MM.1S (cell line): Measurements from ENCODE around the gene BCCIP.

Experiments used
- CTCF ChIP-seq: fragments of 300-600 bp; sonication (generic); IDR thresholded peaks from 2 replicates; pipeline ENCODE4 v1.5.1; 2016; ENCODE audit warnings: antibody characterized with exemption, low read length, mixed read lengths
- EZH2 ChIP-seq: fragments of 300-600 bp; sonication (generic); optimal IDR thresholded peaks from 2 replicates; pipeline ENCODE3; 2017; ENCODE audit warnings: low read depth, mild to moderate bottlenecking, antibody characterized with exemption, low read length, mixed read lengths
- EZH2phosphoT487 ChIP-seq: fragments of 300-600 bp; sonication (generic); IDR thresholded peaks from 2 replicates; pipeline ENCODE4 v1.6.1; 2018; ENCODE audit warnings: antibody characterized with exemption, low read length

DNA sequence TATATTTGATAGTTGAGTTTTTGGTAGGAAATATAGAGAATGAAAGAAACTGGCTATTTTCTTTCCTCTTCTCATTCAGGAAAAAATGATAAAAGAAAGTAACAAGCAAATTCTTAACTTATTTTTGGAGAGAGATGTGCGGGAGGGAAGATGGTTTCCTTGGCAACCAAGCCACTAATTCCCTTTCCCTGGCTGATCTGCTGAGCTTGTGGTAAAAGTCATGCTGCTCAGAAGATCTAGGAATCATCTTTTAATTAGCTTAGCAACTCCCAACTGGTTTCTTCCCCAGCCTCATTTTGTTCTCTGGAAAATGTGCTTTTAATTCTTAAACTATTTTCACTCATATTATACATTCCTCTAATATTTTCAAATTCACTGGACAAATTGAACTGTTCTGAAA is 12.1 kb upstream of the BCCIP start:
- TF ChIP-seq CTCF (no peak), EZH2 (no peak), EZH2phosphoT487 (no peak)
